Measurements from ENCODE around the gene ORAI2.
A peak's percentile ranks its signal among the peaks of the same experiment; 100 is the strongest.

DNA sequence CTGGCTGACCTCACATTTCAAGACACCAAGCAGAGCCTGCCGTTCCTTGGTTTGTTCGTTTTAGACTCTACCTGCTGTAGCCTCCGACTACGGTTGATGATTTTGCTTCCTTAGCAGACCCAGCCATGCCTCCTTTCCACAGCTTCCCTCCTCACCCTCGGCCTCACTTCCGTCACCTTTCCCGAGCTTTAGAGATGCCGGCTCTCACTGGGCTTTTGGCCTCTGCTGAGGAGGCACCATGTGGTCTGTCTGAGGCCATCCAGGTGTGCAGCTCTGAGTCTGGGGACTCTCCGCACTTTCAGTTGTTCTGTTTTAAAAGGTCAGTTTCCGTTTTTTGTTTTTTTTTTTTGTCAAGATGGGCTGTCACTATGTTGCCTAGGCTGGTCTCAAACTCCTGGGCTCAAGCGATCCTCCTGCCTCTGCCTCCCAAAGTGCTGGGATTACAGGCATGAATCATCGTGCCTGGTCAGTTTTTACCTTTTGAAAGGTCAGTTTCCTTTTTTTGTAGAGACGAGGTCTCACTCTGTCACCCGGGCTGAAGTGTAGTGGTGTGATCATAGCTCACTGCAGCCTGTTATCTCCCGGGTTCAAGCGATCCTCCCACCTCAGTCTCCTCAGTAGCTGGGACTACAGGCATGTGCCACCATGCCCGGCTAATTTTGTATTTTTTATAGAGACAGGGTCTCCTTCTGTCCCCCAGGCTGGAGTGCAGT is 11.7 kb downstream of the ORAI2 start:
- no peak for TF ChIP-seq TAF1 (IDR thresholded peaks at IDR 0.05; ENCODE audit: low read depth, low read length)
- TF ChIP-seq POLR2A (IDR thresholded peaks at IDR 0.05; ENCODE audit: low read depth, low read length) = no peak
- TF ChIP-seq POLR2AphosphoS5 (IDR thresholded peaks at IDR 0.05; ENCODE audit: low read depth, low read length) = 0 out of 2 replicates have a peak, but pooled peaks have one; percentile 28

All from GM12891 (cell line).